SK-N-SH treated with all-trans-retinoic acid at 6 μM for 48 hours (cell line): ENCODE data around the gene SP3.

Source experiments
- ARNTL ChIP-seq: fragments of 450-650 bp; formaldehyde crosslinking; IDR thresholded peaks from 2 replicates; pipeline ENCODE4 v1.5.0; 2020; ENCODE audit warnings: low read depth, mild to moderate bottlenecking, moderate library complexity, borderline replicate concordance
- BACH2 ChIP-seq: fragments of 250-450 bp; sonication (Bioruptor Pico); IDR thresholded peaks from 2 replicates; pipeline ENCODE4 v1.9.0; 2021; ENCODE audit warnings: mild to moderate bottlenecking, borderline replicate concordance
- ISL1 ChIP-seq: fragments of 250-450 bp; sonication (Bioruptor Pico); IDR thresholded peaks from 2 replicates; pipeline ENCODE4 v2.1.2; 2022; ENCODE audit warnings: mild to moderate bottlenecking, moderate library complexity
- RARB ChIP-seq: fragments of 250-450 bp; sonication (Bioruptor Pico); IDR thresholded peaks from 2 replicates; pipeline ENCODE4 v1.8.0; 2021; ENCODE audit warnings: mild to moderate bottlenecking, moderate library complexity
- ZFP30 ChIP-seq: fragments of 450-650 bp; formaldehyde crosslinking; IDR thresholded peaks from 2 replicates; pipeline ENCODE4 v1.5.0; 2022; ENCODE audit warnings: mild to moderate bottlenecking, moderate library complexity
- ZNF565 ChIP-seq: fragments of 450-650 bp; formaldehyde crosslinking; conservative IDR thresholded peaks from 2 replicates; pipeline ENCODE4 v1.5.0; 2020; ENCODE audit warnings: low read depth, mild to moderate bottlenecking, moderate library complexity
- TF ChIP-seq, protein P1 (sequence below): fragments of 250-450 bp; sonication (Bioruptor Pico); IDR thresholded peaks from 2 replicates; pipeline ENCODE4 v1.8.0; 2020; ENCODE audit warnings: mild to moderate bottlenecking, moderate library complexity, borderline replicate concordance
- TF ChIP-seq, protein P2 (sequence below): fragments of 250-450 bp; sonication (Bioruptor Pico); IDR thresholded peaks from 2 replicates; pipeline ENCODE4 v1.5.1; 2020; ENCODE audit warnings: low read depth, mild to moderate bottlenecking, moderate library complexity

- TF ChIP-seq, protein P1, sequence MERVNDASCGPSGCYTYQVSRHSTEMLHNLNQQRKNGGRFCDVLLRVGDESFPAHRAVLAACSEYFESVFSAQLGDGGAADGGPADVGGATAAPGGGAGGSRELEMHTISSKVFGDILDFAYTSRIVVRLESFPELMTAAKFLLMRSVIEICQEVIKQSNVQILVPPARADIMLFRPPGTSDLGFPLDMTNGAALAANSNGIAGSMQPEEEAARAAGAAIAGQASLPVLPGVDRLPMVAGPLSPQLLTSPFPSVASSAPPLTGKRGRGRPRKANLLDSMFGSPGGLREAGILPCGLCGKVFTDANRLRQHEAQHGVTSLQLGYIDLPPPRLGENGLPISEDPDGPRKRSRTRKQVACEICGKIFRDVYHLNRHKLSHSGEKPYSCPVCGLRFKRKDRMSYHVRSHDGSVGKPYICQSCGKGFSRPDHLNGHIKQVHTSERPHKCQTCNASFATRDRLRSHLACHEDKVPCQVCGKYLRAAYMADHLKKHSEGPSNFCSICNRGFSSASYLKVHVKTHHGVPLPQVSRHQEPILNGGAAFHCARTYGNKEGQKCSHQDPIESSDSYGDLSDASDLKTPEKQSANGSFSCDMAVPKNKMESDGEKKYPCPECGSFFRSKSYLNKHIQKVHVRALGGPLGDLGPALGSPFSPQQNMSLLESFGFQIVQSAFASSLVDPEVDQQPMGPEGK (CRISPR knock-in tag) = no peak
- TF ChIP-seq ZFP30 (CRISPR knock-in tag) = no peak
- TF ChIP-seq, protein P2, sequence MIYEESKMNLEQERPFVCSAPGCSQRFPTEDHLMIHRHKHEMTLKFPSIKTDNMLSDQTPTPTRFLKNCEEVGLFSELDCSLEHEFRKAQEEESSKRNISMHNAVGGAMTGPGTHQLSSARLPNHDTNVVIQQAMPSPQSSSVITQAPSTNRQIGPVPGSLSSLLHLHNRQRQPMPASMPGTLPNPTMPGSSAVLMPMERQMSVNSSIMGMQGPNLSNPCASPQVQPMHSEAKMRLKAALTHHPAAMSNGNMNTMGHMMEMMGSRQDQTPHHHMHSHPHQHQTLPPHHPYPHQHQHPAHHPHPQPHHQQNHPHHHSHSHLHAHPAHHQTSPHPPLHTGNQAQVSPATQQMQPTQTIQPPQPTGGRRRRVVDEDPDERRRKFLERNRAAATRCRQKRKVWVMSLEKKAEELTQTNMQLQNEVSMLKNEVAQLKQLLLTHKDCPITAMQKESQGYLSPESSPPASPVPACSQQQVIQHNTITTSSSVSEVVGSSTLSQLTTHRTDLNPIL (CRISPR knock-in tag) = no peak
- TF ChIP-seq BACH2 = no peak
- TF ChIP-seq ARNTL = no peak
- TF ChIP-seq ZNF565 (CRISPR knock-in tag) = no peak
- TF ChIP-seq ISL1 (CRISPR knock-in tag) = no peak
- TF ChIP-seq RARB (CRISPR knock-in tag) = no peak
Observed at GRCh38 chr2:173872714-173873113, 92.5 kb downstream of the SP3 start.
